HCT116 (cell line): ENCODE measurements around the gene PRKCQ. TPM values are rescaled to one million over a fixed set of nuclear protein-coding genes. Genes with fewer than 3 reads are reported as not detected.

Source experiments
- ATAC-seq: fragments of 200-7000 bp; cut with Tn5 transposase; 2 replicates; pipeline ENCODE4 v1.9.1; 2020; ENCODE audit warnings: mild to moderate bottlenecking, moderate library complexity
- BruUV-seq: library from RNA; stranded (reverse); fragments of 400-500 nt; replicated peaks from 2 replicates; lab custom pipeline; 2021; lab: Mats Ljungman, UMichigan
- CTCF ChIA-PET: fragments of 300-600 bp; sonication (Branson Sonifier 250); formaldehyde crosslinking; loops from one replicate; lab custom pipeline; 2021; ENCODE audit warnings: antibody characterized with exemption; lab: Charles Lee
- POLR2A ChIA-PET: fragments of 300-600, 350-600 bp; sonication (Branson Sonifier 250); formaldehyde crosslinking; loops from one replicate; lab custom pipeline; 2021; ENCODE audit warnings: antibody characterized with exemption; lab: Charles Lee
- RAD21 ChIA-PET, 2 experiments: fragments of 300-600 bp; sonication (Branson Sonifier 250); formaldehyde crosslinking; loops; one replicate each; lab custom pipeline; 2023; ENCODE audit warnings: low total read pairs in 2 of 2; ENCODE audit not compliant: uncharacterized antibody in 2 of 2, unreplicated experiment in 2 of 2, low non-redundant PET in 1 of 2; lab: Charles Lee
- DNase-seq: peaks from one replicate; pipeline ENCODE4 v3.0.0-alpha.2; 2010; ENCODE audit warnings: low read depth, low spot score
- H2AFZ ChIP-seq: fragments of 200-600 bp; shearing (Covaris generic), sonication (generic); 2 replicates; pipeline ENCODE4 v1.6.1; 2017; ENCODE audit warnings: low read depth, mixed run types, mixed read lengths, antibody characterized with exemption, low read length; ENCODE audit not compliant: poor library complexity, severe bottlenecking
- H3K27ac ChIP-seq: 2 replicates; pipeline ENCODE4 v1.5.1; 2012; ENCODE audit warnings: low read depth, low read length
- H3K27me3 ChIP-seq: fragments of 200-600 bp; sonication (generic); 2 replicates; pipeline ENCODE4 v1.6.1; 2016; ENCODE audit warnings: mixed run types, low read length, mixed read lengths; ENCODE audit not compliant: insufficient read depth
- H3K36me3 ChIP-seq, 2 experiments: fragments of 200-500 bp in 1 of 2; fragments of 200-600 bp in 1 of 2; sonication (Bioruptor generic) in 1 of 2; sonication (generic) in 1 of 2; 2 replicates each; pipeline versions ENCODE4 v1.5.1 to v1.6.1; 2014 to 2016; ENCODE audit warnings: low read length in 2 of 2, inconsistent platforms in 1 of 2, mixed read lengths in 1 of 2, mixed run types in 1 of 2; ENCODE audit not compliant: insufficient read depth in 2 of 2, control insufficient read depth in 1 of 2
- H3K4me1 ChIP-seq, 2 experiments: fragments of 200-600 bp in 1 of 2; sonication (generic) in 1 of 2; 2 replicates each; pipeline versions ENCODE4 v1.5.1 to v1.6.1; 2012 to 2017; ENCODE audit warnings: low read length in 2 of 2, inconsistent platforms in 1 of 2, mild to moderate bottlenecking in 1 of 2, mixed read lengths in 1 of 2, mixed run types in 1 of 2, moderate library complexity in 1 of 2; ENCODE audit not compliant: insufficient read depth in 2 of 2, control insufficient read depth in 1 of 2
- H3K4me2 ChIP-seq: fragments of 200-600 bp; sonication (generic); 2 replicates; pipeline ENCODE4 v1.6.1; 2017; ENCODE audit warnings: mixed run types, low read length, mixed read lengths
- H3K4me3 ChIP-seq, 2 experiments: fragments of 200-600 bp in 1 of 2; sonication (generic) in 1 of 2; replicated peaks in 1 of 2; 2 replicates each; pipeline ENCODE4 v1.5.1; 2011 to 2016; ENCODE audit warnings: low read length in 2 of 2, control low read depth in 1 of 2, low read depth in 1 of 2, mild to moderate bottlenecking in 1 of 2, mixed read lengths in 1 of 2, mixed run types in 1 of 2
- H3K79me2 ChIP-seq: fragments of 200-600 bp; sonication (generic); 2 replicates; pipeline ENCODE4 v1.6.1; 2017; ENCODE audit warnings: mild to moderate bottlenecking, mixed run types, low read length, moderate library complexity, mixed read lengths; ENCODE audit not compliant: insufficient read depth
- H3K9ac ChIP-seq: fragments of 200-600 bp; sonication (generic); 2 replicates; pipeline ENCODE4 v1.6.1; 2016; ENCODE audit warnings: low read length, mixed read lengths
- H3K9me2 ChIP-seq: fragments of 200-600 bp; sonication (generic), shearing (Covaris generic); 2 replicates; pipeline ENCODE4 v1.6.1; 2017; ENCODE audit warnings: mixed run types, mild to moderate bottlenecking, moderate library complexity; ENCODE audit not compliant: insufficient read depth
- H3K9me3 ChIP-seq, 2 experiments: fragments of 200-500 bp in 1 of 2; fragments of 200-600 bp in 1 of 2; sonication (Bioruptor generic) in 1 of 2; sonication (generic) in 1 of 2; 2 replicates each; pipeline ENCODE4 v1.6.1; 2014 to 2017; ENCODE audit warnings: low read length in 2 of 2, mixed read lengths in 2 of 2, inconsistent platforms in 1 of 2, low read depth in 1 of 2, mild to moderate bottlenecking in 1 of 2, mixed run types in 1 of 2, moderate library complexity in 1 of 2; ENCODE audit not compliant: control insufficient read depth in 1 of 2, insufficient read depth in 1 of 2
- H4K20me1 ChIP-seq: fragments of 200-600 bp; sonication (generic), shearing (Covaris generic); 2 replicates; pipeline ENCODE4 v1.6.1; 2017; ENCODE audit warnings: mixed run types, mild to moderate bottlenecking, moderate library complexity; ENCODE audit not compliant: insufficient read depth
- CBX3 ChIP-seq: IDR thresholded peaks from 2 replicates; pipeline ENCODE4 v1.6.1; 2012; ENCODE audit warnings: low read depth
- CEBPB ChIP-seq: IDR thresholded peaks from 2 replicates; pipeline ENCODE4 v1.6.1; 2012; ENCODE audit warnings: low read depth
- EGR1 ChIP-seq: IDR thresholded peaks from 2 replicates; pipeline ENCODE4 v1.6.1; 2012; ENCODE audit warnings: low read depth
- ELF1 ChIP-seq: IDR thresholded peaks from 2 replicates; pipeline ENCODE4 v1.6.1; 2012; ENCODE audit warnings: low read depth, borderline replicate concordance
- EZH2 ChIP-seq: fragments of 200-600 bp; sonication (generic); IDR thresholded peaks from 2 replicates; pipeline ENCODE4 v1.6.1; 2017; ENCODE audit warnings: antibody characterized with exemption, mixed run types
- EZH2phosphoT487 ChIP-seq: fragments of 200-600 bp; IDR thresholded peaks from 2 replicates; pipeline ENCODE4 v1.6.1; 2018; ENCODE audit warnings: antibody characterized with exemption, borderline replicate concordance
- FOSL1 ChIP-seq: IDR thresholded peaks from 2 replicates; pipeline ENCODE4 v1.6.1; 2012; ENCODE audit warnings: low read depth
- JUND ChIP-seq: IDR thresholded peaks from 2 replicates; pipeline ENCODE4 v1.6.1; 2012
- POLR2AphosphoS5 ChIP-seq: IDR thresholded peaks from 2 replicates; pipeline ENCODE4 v1.6.1; 2011; ENCODE audit warnings: mild to moderate bottlenecking, low read depth, low read length, moderate library complexity
- RAD21 ChIP-seq: IDR thresholded peaks from 2 replicates; pipeline ENCODE4 v1.6.1; 2012; ENCODE audit warnings: low read depth, mild to moderate bottlenecking
- SIN3A ChIP-seq: IDR thresholded peaks from 2 replicates; pipeline ENCODE4 v1.6.1; 2012; ENCODE audit warnings: low read depth
- SP1 ChIP-seq: IDR thresholded peaks from 2 replicates; pipeline ENCODE4 v1.6.1; 2012; ENCODE audit warnings: low read depth
- SRF ChIP-seq: IDR thresholded peaks from 2 replicates; pipeline ENCODE4 v1.6.1; 2012; ENCODE audit warnings: low read depth
- ZNF274 ChIP-seq: fragments of 200-500 bp; sonication (Bioruptor generic); IDR thresholded peaks from 2 replicates; pipeline ENCODE4 v1.6.1; 2014; ENCODE audit warnings: mild to moderate bottlenecking, low read depth, low read length, inconsistent platforms
- intact Hi-C: fragments of 100-400 bp; cut with micrococcal nuclease; formaldehyde crosslinking; loops from 2 replicates; pipeline ENCODE4 v1.10.0; 2022
- total RNA-seq: library from RNA; stranded (reverse); gene quantifications from one replicate; pipeline ENCODE4 v1.2.1, GENCODE V29; 2021; ENCODE audit not compliant: unreplicated experiment
- TF ChIP-seq, protein P1 (sequence below): IDR thresholded peaks from 2 replicates; pipeline ENCODE4 v1.6.1; 2012
- TF ChIP-seq, protein P2 (sequence below): IDR thresholded peaks from 2 replicates; pipeline ENCODE4 v1.6.1; 2011; ENCODE audit warnings: mild to moderate bottlenecking, low read length, moderate library complexity; ENCODE audit not compliant: insufficient replicate concordance; ENCODE audit errors: extremely low read depth
- TF ChIP-seq, protein P3 (sequence below): IDR thresholded peaks from 2 replicates; pipeline ENCODE4 v1.6.1; 2012; ENCODE audit warnings: low read depth
- TF ChIP-seq, protein P4 (sequence below), 3 experiments: fragments of 200-600 bp in 1 of 3; sonication (generic) in 1 of 3; IDR thresholded peaks in 2 of 3; conservative IDR thresholded peaks in 1 of 3; 2 replicates each; pipeline ENCODE4 v1.5.1; 2012 to 2017; ENCODE audit warnings: low read depth in 2 of 3, low read length in 2 of 3, antibody characterized with exemption in 1 of 3, borderline replicate concordance in 1 of 3, control low read depth in 1 of 3, mild to moderate bottlenecking in 1 of 3, mixed read lengths in 1 of 3, mixed run types in 1 of 3, moderate library complexity in 1 of 3; ENCODE audit not compliant: insufficient read depth in 1 of 3

PRKCQ gene
- total RNA-seq, 1 experiment from 2014 or later, result 0.54 TPM

DNA sequence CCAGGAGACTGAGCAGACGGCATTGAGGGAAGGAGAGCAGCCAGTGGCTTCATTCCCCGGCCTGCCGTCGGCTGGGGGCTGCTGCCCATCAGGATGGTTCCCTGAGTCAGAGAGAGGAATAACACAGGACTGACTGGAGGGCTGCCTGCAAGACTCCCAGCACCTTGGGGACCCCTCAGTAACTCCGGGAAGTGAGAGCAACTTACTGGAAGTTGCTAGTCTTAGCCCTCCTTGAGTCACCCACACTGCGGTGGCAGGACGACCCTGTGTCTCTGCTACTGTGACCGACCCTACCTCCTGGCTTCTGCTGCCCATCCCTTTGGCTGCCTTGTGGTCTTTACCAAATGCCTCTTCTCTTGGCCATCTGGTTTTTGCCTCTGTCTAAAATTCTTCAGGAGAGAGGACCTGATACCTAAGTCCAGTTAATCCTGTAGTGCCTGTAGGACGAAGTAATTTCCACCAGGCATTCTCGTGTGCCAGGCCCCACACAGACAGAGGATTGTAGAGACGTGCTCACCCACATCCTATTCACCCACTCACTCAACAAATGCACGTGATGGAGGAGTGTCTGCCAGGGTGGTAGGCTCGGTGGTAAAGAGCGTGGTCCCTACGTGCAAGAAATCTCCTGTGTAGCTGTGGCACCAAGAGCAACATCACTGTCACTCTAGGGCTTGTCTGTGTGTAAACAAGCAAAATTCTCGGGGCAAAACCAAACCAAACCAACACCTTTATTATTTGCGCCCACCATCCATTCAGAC is 156.5 kb downstream of the PRKCQ start:
- H3K36me3 ChIP-seq, result no peaks in the 10 kb centered on the region
- H3K9me2 ChIP-seq, result no peaks in the 10 kb centered on the region
- ChIA-PET CTCF (no interaction called here), RAD21 (no interaction called here), POLR2A (no interaction called here)
- intact Hi-C loops, result no loop called here
- TF ChIP-seq SIN3A (no peak), POLR2AphosphoS5 (no peak), JUND (no peak), SP1 (no peak), ELF1 (no peak), EGR1 (no peak), SRF (no peak), CEBPB (no peak), EZH2 (no peak), CBX3 (no peak), RAD21 (no peak), FOSL1 (no peak), ZNF274 (no peak), EZH2phosphoT487 (no peak)
- TF ChIP-seq, protein P1, sequence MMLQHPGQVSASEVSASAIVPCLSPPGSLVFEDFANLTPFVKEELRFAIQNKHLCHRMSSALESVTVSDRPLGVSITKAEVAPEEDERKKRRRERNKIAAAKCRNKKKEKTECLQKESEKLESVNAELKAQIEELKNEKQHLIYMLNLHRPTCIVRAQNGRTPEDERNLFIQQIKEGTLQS, result no peak
- TF ChIP-seq, protein P2, sequence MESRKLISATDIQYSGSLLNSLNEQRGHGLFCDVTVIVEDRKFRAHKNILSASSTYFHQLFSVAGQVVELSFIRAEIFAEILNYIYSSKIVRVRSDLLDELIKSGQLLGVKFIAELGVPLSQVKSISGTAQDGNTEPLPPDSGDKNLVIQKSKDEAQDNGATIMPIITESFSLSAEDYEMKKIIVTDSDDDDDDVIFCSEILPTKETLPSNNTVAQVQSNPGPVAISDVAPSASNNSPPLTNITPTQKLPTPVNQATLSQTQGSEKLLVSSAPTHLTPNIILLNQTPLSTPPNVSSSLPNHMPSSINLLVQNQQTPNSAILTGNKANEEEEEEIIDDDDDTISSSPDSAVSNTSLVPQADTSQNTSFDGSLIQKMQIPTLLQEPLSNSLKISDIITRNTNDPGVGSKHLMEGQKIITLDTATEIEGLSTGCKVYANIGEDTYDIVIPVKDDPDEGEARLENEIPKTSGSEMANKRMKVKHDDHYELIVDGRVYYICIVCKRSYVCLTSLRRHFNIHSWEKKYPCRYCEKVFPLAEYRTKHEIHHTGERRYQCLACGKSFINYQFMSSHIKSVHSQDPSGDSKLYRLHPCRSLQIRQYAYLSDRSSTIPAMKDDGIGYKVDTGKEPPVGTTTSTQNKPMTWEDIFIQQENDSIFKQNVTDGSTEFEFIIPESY, result no peak
- TF ChIP-seq, protein P3, sequence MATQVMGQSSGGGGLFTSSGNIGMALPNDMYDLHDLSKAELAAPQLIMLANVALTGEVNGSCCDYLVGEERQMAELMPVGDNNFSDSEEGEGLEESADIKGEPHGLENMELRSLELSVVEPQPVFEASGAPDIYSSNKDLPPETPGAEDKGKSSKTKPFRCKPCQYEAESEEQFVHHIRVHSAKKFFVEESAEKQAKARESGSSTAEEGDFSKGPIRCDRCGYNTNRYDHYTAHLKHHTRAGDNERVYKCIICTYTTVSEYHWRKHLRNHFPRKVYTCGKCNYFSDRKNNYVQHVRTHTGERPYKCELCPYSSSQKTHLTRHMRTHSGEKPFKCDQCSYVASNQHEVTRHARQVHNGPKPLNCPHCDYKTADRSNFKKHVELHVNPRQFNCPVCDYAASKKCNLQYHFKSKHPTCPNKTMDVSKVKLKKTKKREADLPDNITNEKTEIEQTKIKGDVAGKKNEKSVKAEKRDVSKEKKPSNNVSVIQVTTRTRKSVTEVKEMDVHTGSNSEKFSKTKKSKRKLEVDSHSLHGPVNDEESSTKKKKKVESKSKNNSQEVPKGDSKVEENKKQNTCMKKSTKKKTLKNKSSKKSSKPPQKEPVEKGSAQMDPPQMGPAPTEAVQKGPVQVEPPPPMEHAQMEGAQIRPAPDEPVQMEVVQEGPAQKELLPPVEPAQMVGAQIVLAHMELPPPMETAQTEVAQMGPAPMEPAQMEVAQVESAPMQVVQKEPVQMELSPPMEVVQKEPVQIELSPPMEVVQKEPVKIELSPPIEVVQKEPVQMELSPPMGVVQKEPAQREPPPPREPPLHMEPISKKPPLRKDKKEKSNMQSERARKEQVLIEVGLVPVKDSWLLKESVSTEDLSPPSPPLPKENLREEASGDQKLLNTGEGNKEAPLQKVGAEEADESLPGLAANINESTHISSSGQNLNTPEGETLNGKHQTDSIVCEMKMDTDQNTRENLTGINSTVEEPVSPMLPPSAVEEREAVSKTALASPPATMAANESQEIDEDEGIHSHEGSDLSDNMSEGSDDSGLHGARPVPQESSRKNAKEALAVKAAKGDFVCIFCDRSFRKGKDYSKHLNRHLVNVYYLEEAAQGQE, result no peak
- TF ChIP-seq, protein P4, sequence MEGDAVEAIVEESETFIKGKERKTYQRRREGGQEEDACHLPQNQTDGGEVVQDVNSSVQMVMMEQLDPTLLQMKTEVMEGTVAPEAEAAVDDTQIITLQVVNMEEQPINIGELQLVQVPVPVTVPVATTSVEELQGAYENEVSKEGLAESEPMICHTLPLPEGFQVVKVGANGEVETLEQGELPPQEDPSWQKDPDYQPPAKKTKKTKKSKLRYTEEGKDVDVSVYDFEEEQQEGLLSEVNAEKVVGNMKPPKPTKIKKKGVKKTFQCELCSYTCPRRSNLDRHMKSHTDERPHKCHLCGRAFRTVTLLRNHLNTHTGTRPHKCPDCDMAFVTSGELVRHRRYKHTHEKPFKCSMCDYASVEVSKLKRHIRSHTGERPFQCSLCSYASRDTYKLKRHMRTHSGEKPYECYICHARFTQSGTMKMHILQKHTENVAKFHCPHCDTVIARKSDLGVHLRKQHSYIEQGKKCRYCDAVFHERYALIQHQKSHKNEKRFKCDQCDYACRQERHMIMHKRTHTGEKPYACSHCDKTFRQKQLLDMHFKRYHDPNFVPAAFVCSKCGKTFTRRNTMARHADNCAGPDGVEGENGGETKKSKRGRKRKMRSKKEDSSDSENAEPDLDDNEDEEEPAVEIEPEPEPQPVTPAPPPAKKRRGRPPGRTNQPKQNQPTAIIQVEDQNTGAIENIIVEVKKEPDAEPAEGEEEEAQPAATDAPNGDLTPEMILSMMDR (IDR thresholded peaks at IDR 0.05 in 2 of 3, conservative IDR thresholded peaks at IDR 0.05 in 1 of 3; ENCODE audit: borderline replicate concordance in 1 of 3, insufficient read depth in 1 of 3, low read depth in 2 of 3, low read length in 2 of 3), result no peak
- DNase-seq (no peak), ATAC-seq (no peak)
- peaks cover 20% of the 10 kb centered on the region for H3K27me3 ChIP-seq
- no TSS peak for BruUV-seq
- no peak overlapping the region for H3K4me2 ChIP-seq
- no peak overlapping the region for H2AFZ ChIP-seq
- H3K27ac ChIP-seq, result no peak overlapping the region
- no peaks in the 10 kb centered on the region for H4K20me1 ChIP-seq
- no peaks in the 10 kb centered on the region for H3K9me3 ChIP-seq
- no peak overlapping the region for H3K4me3 ChIP-seq
- H3K79me2 ChIP-seq, result no peaks in the 10 kb centered on the region
- H3K4me1 ChIP-seq, result no peaks in the 10 kb centered on the region
- H3K9ac ChIP-seq, result no peak overlapping the region
